K562 (cell line): ENCODE results near the gene DLGAP1. TPM values are rescaled to one million over a fixed set of nuclear protein-coding genes. Genes with fewer than 3 reads are reported as not detected.

Experiments
- CAMTA2 ChIP-seq: fragments of 250-450 bp; sonication (Bioruptor Pico); conservative IDR thresholded peaks from 2 replicates; pipeline ENCODE4 v1.5.1; 2022
- CEBPG ChIP-seq, 3 experiments: fragments of 200-800 bp in 1 of 3; sonication (Bioruptor generic) in 1 of 3; sonication (generic) in 1 of 3; formaldehyde crosslinking in 1 of 3; IDR thresholded peaks in 2 of 3; conservative IDR thresholded peaks in 1 of 3; 2 replicates each; pipeline versions ENCODE4 v1.6.1 to v1.8.0; 2016 to 2022; ENCODE audit warnings: missing compliant biosample characterization in 2 of 3, missing genetic modification characterization in 2 of 3, mild to moderate bottlenecking in 1 of 3, missing genetic modification reagents in 1 of 3
- CTBP1 ChIP-seq: fragments of 450-650 bp; IDR thresholded peaks from 2 replicates; pipeline ENCODE4 v1.6.1; 2016; ENCODE audit warnings: borderline replicate concordance
- MCM2 ChIP-seq: fragments of 450-650 bp; IDR thresholded peaks from 2 replicates; pipeline ENCODE4 v1.6.1; 2017; ENCODE audit warnings: low read depth, mild to moderate bottlenecking
- MTA1 ChIP-seq: fragments of 450-650 bp; IDR thresholded peaks from 2 replicates; pipeline ENCODE4 v1.6.1; 2017; ENCODE audit warnings: borderline replicate concordance
- YY1 ChIP-seq, 3 experiments: IDR thresholded peaks; 2 replicates each; pipeline ENCODE4 v1.6.1; 2011; ENCODE audit warnings: low read length in 2 of 3, mild to moderate bottlenecking in 2 of 3, moderate library complexity in 2 of 3, borderline replicate concordance in 1 of 3, control low read depth in 1 of 3, low read depth in 1 of 3; ENCODE audit not compliant: insufficient read depth in 3 of 3, insufficient replicate concordance in 2 of 3, control insufficient read depth in 1 of 3, insufficient read length in 1 of 3; ENCODE audit errors: extremely low read depth in 1 of 3
- ZBTB7A ChIP-seq: IDR thresholded peaks from 2 replicates; pipeline ENCODE4 v1.6.1; 2011; ENCODE audit warnings: low read depth, mild to moderate bottlenecking, low read length, moderate library complexity, borderline replicate concordance; ENCODE audit not compliant: control insufficient read depth
- ZNF175 ChIP-seq: fragments of 200-800 bp; sonication (Bioruptor generic); IDR thresholded peaks from 2 replicates; pipeline ENCODE4 v1.6.1; 2016; ENCODE audit warnings: low read depth, mild to moderate bottlenecking, missing genetic modification characterization, missing compliant biosample characterization
- ZNF561 ChIP-seq: fragments of 450-650 bp; formaldehyde crosslinking; conservative IDR thresholded peaks from 2 replicates; pipeline ENCODE4 v1.4.0; 2020; ENCODE audit warnings: mild to moderate bottlenecking, moderate library complexity
- ZNF699 ChIP-seq: fragments of 250-450 bp; sonication (Bioruptor Pico); IDR thresholded peaks from 2 replicates; pipeline ENCODE4 v1.8.0; 2021; ENCODE audit warnings: mild to moderate bottlenecking, moderate library complexity; ENCODE audit not compliant: insufficient replicate concordance
- polyA plus RNA-seq, 8 experiments: library from polyadenylated mRNA; depleted of rRNA in 4 of 8; stranded (reverse) in 5 of 8; unstranded in 3 of 8; fragments of >200 nt; fragmentation: Nextera tagmentation in 2 of 8; fragmentation: Illumina TruSeq in 1 of 8; extraction: Ambion mirVana in 2 of 8; extraction: Trizol in 1 of 8; gene quantifications; 2 replicates each; pipeline versions ENCODE4 v1.2.1 to v1.2.3, GENCODE V29; 2011 to 2014; ENCODE audit warnings: inconsistent platforms in 1 of 8, missing spikeins in 1 of 8
- total RNA-seq, 7 experiments: library from RNA; depleted of rRNA in 6 of 7; stranded (reverse); fragments of >200 nt in 6 of 7; fragmentation: Illumina TruSeq in 2 of 7; extraction: Trizol in 2 of 7; gene quantifications; 2 replicates each; pipeline versions ENCODE4 v1.2.1 to v1.2.3, GENCODE V29; 2011 to 2021; ENCODE audit warnings: low replicate concordance in 1 of 7
- TF ChIP-seq, protein P1 (sequence below): IDR thresholded peaks from 2 replicates; pipeline ENCODE4 v1.6.1; 2011; ENCODE audit not compliant: insufficient read length; ENCODE audit errors: extremely low read depth
- TF ChIP-seq, protein P2 (sequence below): sonication (generic); formaldehyde crosslinking; IDR thresholded peaks from 2 replicates; pipeline ENCODE4 v1.8.0; 2023; ENCODE audit warnings: mild to moderate bottlenecking, missing genetic modification reagents

DLGAP1 gene
- total and polyA plus RNA-seq, 9 of the 15 experiments (the other 6 are each of a cell fraction or from before 2014, with no cell fraction given): 0.04 to 0.22 (median 0.08) TPM

- TF ChIP-seq CTBP1: no peak
- TF ChIP-seq, protein P1, sequence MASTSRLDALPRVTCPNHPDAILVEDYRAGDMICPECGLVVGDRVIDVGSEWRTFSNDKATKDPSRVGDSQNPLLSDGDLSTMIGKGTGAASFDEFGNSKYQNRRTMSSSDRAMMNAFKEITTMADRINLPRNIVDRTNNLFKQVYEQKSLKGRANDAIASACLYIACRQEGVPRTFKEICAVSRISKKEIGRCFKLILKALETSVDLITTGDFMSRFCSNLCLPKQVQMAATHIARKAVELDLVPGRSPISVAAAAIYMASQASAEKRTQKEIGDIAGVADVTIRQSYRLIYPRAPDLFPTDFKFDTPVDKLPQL: no peak
- TF ChIP-seq ZNF561 (CRISPR knock-in tag): peak; percentile 58; the same call in 1 of the 2 replicates
- TF ChIP-seq ZBTB7A: peak; percentile 78; the same call in 1 of the 2 replicates
- peak in 1 of 3 experiments; percentile 60 for TF ChIP-seq YY1 (IDR thresholded peaks at IDR 0.05; ENCODE audit: borderline replicate concordance in 1 of 3, control insufficient read depth in 1 of 3, extremely low read depth in 1 of 3, insufficient read depth in 3 of 3, insufficient read length in 1 of 3, insufficient replicate concordance in 2 of 3, low read depth in 1 of 3, low read length in 2 of 3)
- peak; percentile 99 for TF ChIP-seq CEBPG (CRISPR knock-in tag; IDR thresholded peaks at IDR 0.05)
- peak in 1 of 2 experiments; percentile 97; a peak in 2 of 4 replicates for TF ChIP-seq CEBPG (tag; conservative IDR thresholded peaks at IDR 0.05 in 1 of 2, IDR thresholded peaks at IDR 0.05 in 1 of 2)
- TF ChIP-seq ZNF175 (CRISPR knock-in tag): peak; percentile 98
- peak; percentile 71 for TF ChIP-seq ZNF699 (CRISPR knock-in tag)
- TF ChIP-seq CAMTA2 (CRISPR knock-in tag): peak; percentile 87; the same call in 1 of the 2 replicates
- TF ChIP-seq MCM2: no peak
- TF ChIP-seq, protein P2, sequence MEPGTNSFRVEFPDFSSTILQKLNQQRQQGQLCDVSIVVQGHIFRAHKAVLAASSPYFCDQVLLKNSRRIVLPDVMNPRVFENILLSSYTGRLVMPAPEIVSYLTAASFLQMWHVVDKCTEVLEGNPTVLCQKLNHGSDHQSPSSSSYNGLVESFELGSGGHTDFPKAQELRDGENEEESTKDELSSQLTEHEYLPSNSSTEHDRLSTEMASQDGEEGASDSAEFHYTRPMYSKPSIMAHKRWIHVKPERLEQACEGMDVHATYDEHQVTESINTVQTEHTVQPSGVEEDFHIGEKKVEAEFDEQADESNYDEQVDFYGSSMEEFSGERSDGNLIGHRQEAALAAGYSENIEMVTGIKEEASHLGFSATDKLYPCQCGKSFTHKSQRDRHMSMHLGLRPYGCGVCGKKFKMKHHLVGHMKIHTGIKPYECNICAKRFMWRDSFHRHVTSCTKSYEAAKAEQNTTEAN: no peak
- TF ChIP-seq MTA1: no peak
- TF ChIP-seq, all 486 proteins: peak for 159
Measured at GRCh38 chr18:3652380-3653262, 802.5 kb downstream of the DLGAP1 start (continued).
